ENCODE results near the gene CFAP68. TPM values are rescaled to one million over a fixed set of nuclear protein-coding genes. Genes with fewer than 3 reads are reported as not detected.

The CFAP68 gene
- total and polyA plus RNA-seq, 2 of the 8 experiments (the other 6 are each of a cell fraction or from before 2014, with no cell fraction given), result 21.4 to 43.1 TPM

- peak; percentile 1 to 20 (median 9); a peak in 2 of 4 replicates for TF ChIP-seq CTCF (IDR thresholded peaks at IDR 0.05; ENCODE audit: control extremely low read depth in 1 of 3, insufficient read depth in 1 of 3, low read depth in 1 of 3, low read length in 3 of 3)
- no peak for TF ChIP-seq RFX5 (IDR thresholded peaks at IDR 0.05; ENCODE audit: borderline replicate concordance, low read depth, low read length)
- no peak for TF ChIP-seq USF2 (IDR thresholded peaks at IDR 0.05; ENCODE audit: low read length)
- no peak for TF ChIP-seq TAF7 (optimal IDR thresholded peaks at IDR 0.05; ENCODE audit: borderline replicate concordance, low read depth, low read length)
- TF ChIP-seq HDAC2 (IDR thresholded peaks at IDR 0.05; ENCODE audit: borderline replicate concordance in 1 of 2, low read depth in 2 of 2, low read length in 2 of 2), result peak in 1 of 2 experiments; percentile 81; a peak in 1 of 4 replicates
- TF ChIP-seq NANOG (IDR thresholded peaks at IDR 0.05; ENCODE audit: insufficient read depth, low read depth, low read length, poor library complexity, severe bottlenecking), result peak; percentile 9
- peak; percentile 80 for TF ChIP-seq TCF12 (IDR thresholded peaks at IDR 0.05; ENCODE audit: low read depth, low read length)
- TF ChIP-seq MAX (IDR thresholded peaks at IDR 0.05), result peak; percentile 48; the same call in 1 of the 2 replicates
- 0 out of 3 replicates have a peak, but pooled peaks of 1 of the 2 experiments have one; percentile 29 for TF ChIP-seq EP300 (IDR thresholded peaks at IDR 0.05; ENCODE audit: borderline replicate concordance in 1 of 2, low read depth in 2 of 2, low read length in 2 of 2)
- TF ChIP-seq ATF2 (IDR thresholded peaks at IDR 0.05; ENCODE audit: low read length), result no peak
- no peak for TF ChIP-seq SIRT6 (IDR thresholded peaks at IDR 0.05; ENCODE audit: low read length)
- TF ChIP-seq RAD21 (IDR thresholded peaks at IDR 0.05 in 1 of 2, conservative IDR thresholded peaks at IDR 0.05 in 1 of 2; ENCODE audit: low read depth in 2 of 2, low read length in 2 of 2), result peak in 1 of 2 experiments; percentile 30; a peak in 1 of 4 replicates
- no peak for TF ChIP-seq E2F6 (IDR thresholded peaks at IDR 0.05)
- 0 out of 2 replicates have a peak, but pooled peaks have one; percentile 20 for TF ChIP-seq GTF2F1 (IDR thresholded peaks at IDR 0.05; ENCODE audit: borderline replicate concordance, low read depth, low read length)
Observed at GRCh38 chr11:111918390-111919256, 39.3 kb downstream of the CFAP68 start, which contains the start of gene C11orf52 (continued).
